HepG2 (cell line): ENCODE measurements around the gene SPATS2. TPM values are rescaled to one million over a fixed set of nuclear protein-coding genes. Genes with fewer than 3 reads are reported as not detected.
A peak's percentile ranks its signal among the peaks of the same experiment; 100 is the strongest.

ENCODE experiments used
- ATAC-seq: fragments of 200-7000 bp; cut with Tn5 transposase; 3 replicates; pipeline ENCODE4 v1.9.1; 2020; ENCODE audit warnings: mild to moderate bottlenecking, moderate library complexity
- BruUV-seq: library from RNA; stranded (reverse); fragments of 400-500 nt; replicated peaks from 2 replicates; lab custom pipeline; 2021; lab: Mats Ljungman, UMichigan
- CTCF ChIA-PET: fragments of 300-600 bp; formaldehyde crosslinking; extraction: SDS; loops from one replicate; lab custom pipeline; 2021; ENCODE audit warnings: low total read pairs, inconsistent platforms, low intra/inter-chr PET ratio; lab: Yijun Ruan, JAX
- POLR2A ChIA-PET: fragments of 350-600 bp; sonication (Branson Sonifier 250); formaldehyde crosslinking; loops from one replicate; lab custom pipeline; 2020; ENCODE audit warnings: antibody characterized with exemption, inconsistent platforms; lab: Yijun Ruan, JAX
- DNase-seq: peaks from one replicate; pipeline ENCODE4 v3.0.0-alpha.2; 2015; ENCODE audit warnings: low spot score
- FAIRE-seq: peaks from 3 replicates; lab custom pipeline; 2011; peaks lifted over from hg19 to GRCh38; lab: Jason Lieb, UNC
- H2AFZ ChIP-seq: one replicate; pipeline ENCODE4 v1.6.1; 2011; ENCODE audit warnings: low read length, inconsistent platforms
- H3K27ac ChIP-seq: fragments of 300-600 bp; 3 replicates; pipeline ENCODE4 v1.8.0; 2011; ENCODE audit warnings: mixed run types, mild to moderate bottlenecking, mixed read lengths, low read length, inconsistent platforms; ENCODE audit not compliant: insufficient read depth; ENCODE audit errors: extremely low read length
- H3K27me3 ChIP-seq, 2 experiments: fragments of 200-600 bp in 1 of 2; 2 replicates in 1 of 2; 3 replicates in 1 of 2; pipeline versions ENCODE4 v1.6.0 to v1.8.0; 2011; ENCODE audit warnings: low read length in 2 of 2, mild to moderate bottlenecking in 2 of 2, moderate library complexity in 2 of 2, inconsistent platforms in 1 of 2; ENCODE audit not compliant: insufficient read depth in 2 of 2, control insufficient read depth in 1 of 2
- H3K36me3 ChIP-seq, 2 experiments: fragments of 200-600 bp in 1 of 2; replicated peaks in 1 of 2; 2 replicates in 1 of 2; 3 replicates in 1 of 2; pipeline versions ENCODE4 v1.5.1 to v1.8.0; 2011; ENCODE audit warnings: low read length in 2 of 2, inconsistent platforms in 1 of 2; ENCODE audit not compliant: insufficient read depth in 2 of 2, control insufficient read depth in 1 of 2
- H3K4me1 ChIP-seq: 2 replicates; pipeline ENCODE4 v1.5.1; 2012; ENCODE audit warnings: low read length, inconsistent platforms; ENCODE audit not compliant: insufficient read depth
- H3K4me2 ChIP-seq: 2 replicates; pipeline ENCODE4 v1.6.0; 2011; ENCODE audit warnings: low read depth, low read length, inconsistent platforms
- H3K4me3 ChIP-seq, 3 experiments: fragments of 200-600 bp in 1 of 3; sonication (generic), shearing (Covaris generic) in 1 of 3; replicated peaks in 1 of 3; 2 replicates each; pipeline ENCODE4 v1.5.1; 2011 to 2016; ENCODE audit warnings: low read length in 3 of 3, inconsistent platforms in 2 of 3, low read depth in 2 of 3, mild to moderate bottlenecking in 2 of 3, control low read depth in 1 of 3, mixed read lengths in 1 of 3; ENCODE audit not compliant: insufficient read depth in 1 of 3
- H3K79me2 ChIP-seq: one replicate; pipeline ENCODE4 v1.6.1; 2011; ENCODE audit warnings: low read length, inconsistent platforms; ENCODE audit not compliant: insufficient read depth
- H3K9ac ChIP-seq: 2 replicates; pipeline ENCODE4 v1.6.0; 2011; ENCODE audit warnings: mild to moderate bottlenecking, low read depth, low read length, inconsistent platforms; ENCODE audit not compliant: insufficient read depth
- H3K9me3 ChIP-seq: 2 replicates; pipeline ENCODE4 v1.5.1; 2012; ENCODE audit warnings: mild to moderate bottlenecking, low read length
- H4K20me1 ChIP-seq: 2 replicates; pipeline ENCODE4 v1.6.0; 2011; ENCODE audit warnings: inconsistent platforms, mild to moderate bottlenecking, low read length, moderate library complexity; ENCODE audit not compliant: insufficient read depth
- AHDC1 ChIP-seq: sonication (generic); formaldehyde crosslinking; IDR thresholded peaks from 2 replicates; pipeline ENCODE4 v1.5.1; 2020; ENCODE audit warnings: mild to moderate bottlenecking, missing genetic modification reagents, borderline replicate concordance
- ZNF230 ChIP-seq: sonication (generic); formaldehyde crosslinking; IDR thresholded peaks from 2 replicates; pipeline ENCODE4 v1.4.0; 2020; ENCODE audit warnings: mild to moderate bottlenecking, missing genetic modification reagents
- ZNF512B ChIP-seq: sonication (generic); formaldehyde crosslinking; IDR thresholded peaks from 2 replicates; pipeline ENCODE4 v1.5.1; 2020; ENCODE audit warnings: missing genetic modification reagents, mild to moderate bottlenecking, borderline replicate concordance
- ZNF563 ChIP-seq: sonication (generic); formaldehyde crosslinking; IDR thresholded peaks from 2 replicates; pipeline ENCODE4 v1.8.0; 2022; ENCODE audit warnings: mild to moderate bottlenecking, moderate library complexity, missing genetic modification reagents
- ZNF629 ChIP-seq: sonication (generic); formaldehyde crosslinking; conservative IDR thresholded peaks from 2 replicates; pipeline ENCODE4 v1.5.0; 2020; ENCODE audit warnings: missing genetic modification reagents
- ZNF652 ChIP-seq: IDR thresholded peaks from 2 replicates; pipeline ENCODE4 v1.6.1; 2016; ENCODE audit warnings: low read depth, borderline replicate concordance
- ZNF792 ChIP-seq: IDR thresholded peaks from 2 replicates; pipeline ENCODE4 v1.6.1; 2016
- WGBS: methylation state at CpG from one replicate; pipeline ENCODE4 v1.1.6; 2017; ENCODE audit warnings: low lambda C conversion rate; 5-methylcytosine and 5-hydroxymethylcytosine counted together
- in situ Hi-C: cut with HindIII; loops from 2 replicates; pipeline ENCODE4 v1.10.0; 2017; ENCODE audit warnings: low pct_unique_long_range_greater_than_20kb; ENCODE audit not compliant: extremely low pct_ligation_motif_present
- intact Hi-C: fragments of 100-400 bp; cut with micrococcal nuclease; formaldehyde crosslinking; loops from one replicate; pipeline ENCODE4 v1.10.0; 2022; ENCODE audit not compliant: unreplicated experiment
- polyA plus RNA-seq, 8 experiments: library from polyadenylated mRNA; depleted of rRNA in 3 of 8; stranded (reverse) in 7 of 8; unstranded in 1 of 8; fragments of >200 nt; fragmentation: Illumina TruSeq in 4 of 8; extraction: Trizol in 4 of 8; gene quantifications; 2 replicates each; pipeline versions ENCODE4 v1.2.1 to v1.2.3, GENCODE V29; 2011 to 2016; ENCODE audit warnings: low read depth in 4 of 8, missing spikeins in 1 of 8, mixed read lengths in 1 of 8; ENCODE audit not compliant: insufficient read depth in 1 of 8
- total RNA-seq, 5 experiments: library from RNA; depleted of rRNA; stranded (reverse); fragments of >200 nt; fragmentation: Illumina TruSeq; extraction: Trizol; gene quantifications; 2 replicates each; pipeline ENCODE4 v1.2.3, GENCODE V29; 2016; ENCODE audit warnings: low read depth in 1 of 5

SPATS2 gene
- total and polyA plus RNA-seq, 2 of the 13 experiments (the other 11 are each of a cell fraction or from before 2014, with no cell fraction given), result 19.3 to 28.1 TPM

GRCh38 chr12:49359671-49360070 lies 7.6 kb upstream of the SPATS2 start:
- POLR2A ChIA-PET, result interaction anchor here (1.3 kb wide), 2 partner anchors 12 to 37 kb away, joined by 3 to 4 read pairs; partner anchors contain the start of gene TROAP
- Histone ChIP-seq H2AFZ (no peak overlapping the region), H3K9ac (no peak overlapping the region), H3K4me1 (peaks cover 26% of the 10 kb centered on the region), H3K9me3 (no peaks in the 10 kb centered on the region), H3K79me2 (no peaks in the 10 kb centered on the region), H3K36me3 (no peaks in the 10 kb centered on the region), H3K27ac (no peak overlapping the region), H3K4me3 (no peak overlapping the region), H4K20me1 (no peaks in the 10 kb centered on the region), H3K4me2 (no peak overlapping the region), H3K27me3 (no peaks in the 10 kb centered on the region)
- no peak for FAIRE-seq
- CTCF ChIA-PET, result interaction anchor here (5.8 kb wide), 1 partner anchor 154 kb away, joined by 115 read pairs; no protein-coding TSS in a partner anchor
- no peak for DNase-seq
- no peak for ATAC-seq
- WGBS, result 57% methylated on average over 7 of the region's 7 CpGs
- BruUV-seq, result no TSS peak
- intact Hi-C loops, result loop anchor here (10.0 kb wide), 1 partner anchor 65 kb away; no protein-coding TSS in a partner anchor
- TF ChIP-seq ZNF652 (CRISPR knock-in tag) (peak; percentile 85), ZNF563 (no peak), ZNF230 (CRISPR knock-in tag) (no peak)
- in situ Hi-C loops, result no loop called here

DNA sequence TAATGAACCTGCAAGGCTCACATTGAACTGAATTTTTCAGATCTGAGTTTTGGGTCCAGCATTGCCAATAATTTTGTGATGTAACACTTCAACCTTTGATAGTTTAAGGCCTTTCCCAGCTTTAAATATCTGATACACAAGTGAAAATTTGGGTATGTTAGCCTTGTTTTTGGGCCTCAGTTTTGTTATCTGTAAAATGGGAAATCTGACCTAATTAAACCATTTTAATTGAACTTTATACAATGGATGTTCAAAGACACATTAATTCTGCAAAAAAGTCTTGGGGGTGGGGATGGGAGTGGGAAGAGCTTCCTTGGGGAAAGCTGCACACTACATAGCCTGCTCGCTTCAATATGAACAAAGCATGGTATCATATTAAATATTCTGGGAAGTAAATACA lies 5.2 kb upstream of the SPATS2 start:
- ChIA-PET POLR2A (no interaction called here), CTCF (interaction anchor here (5.8 kb wide), 1 partner anchor 152 kb away, joined by 115 read pairs; no protein-coding TSS in a partner anchor)
- TF ChIP-seq ZNF629 (peak; percentile 77), AHDC1 (CRISPR knock-in tag) (no peak), ZNF512B (no peak), ZNF792 (no peak)

More for the DNA sequence above, 5.2 kb upstream of the SPATS2 start:
- no peak overlapping the region for H3K27ac ChIP-seq
- H3K36me3 ChIP-seq, result no peaks in the 10 kb centered on the region
- no peaks in the 10 kb centered on the region for H3K9me3 ChIP-seq
- no peak overlapping the region for H3K4me2 ChIP-seq
- no TSS peak for BruUV-seq
- no peaks in the 10 kb centered on the region for H3K79me2 ChIP-seq
- H4K20me1 ChIP-seq, result no peaks in the 10 kb centered on the region
- H3K4me3 ChIP-seq, result no peak overlapping the region
- 95% methylated on average over 1 of the region's 1 CpG for WGBS
- in situ Hi-C loops (no loop called here), intact Hi-C loops (loop anchor here (10.0 kb wide), 1 partner anchor 63 kb away; no protein-coding TSS in a partner anchor)
- peaks cover 37% of the 10 kb centered on the region for H3K4me1 ChIP-seq
- DNase-seq, result no peak
- no peak overlapping the region for H2AFZ ChIP-seq
- no peak for ATAC-seq
- H3K9ac ChIP-seq, result no peak overlapping the region
- no peaks in the 10 kb centered on the region for H3K27me3 ChIP-seq
- no peak for FAIRE-seq
